Embryonic facial prominence (tissue), 1 donor: ENCODE results near the gene SIGLEC1.

Experiments
- DNase-seq: peaks from one replicate; pipeline ENCODE4 v3.0.0-alpha.2; 2016; ENCODE audit errors: extremely low spot score

The SIGLEC1 gene

DNA sequence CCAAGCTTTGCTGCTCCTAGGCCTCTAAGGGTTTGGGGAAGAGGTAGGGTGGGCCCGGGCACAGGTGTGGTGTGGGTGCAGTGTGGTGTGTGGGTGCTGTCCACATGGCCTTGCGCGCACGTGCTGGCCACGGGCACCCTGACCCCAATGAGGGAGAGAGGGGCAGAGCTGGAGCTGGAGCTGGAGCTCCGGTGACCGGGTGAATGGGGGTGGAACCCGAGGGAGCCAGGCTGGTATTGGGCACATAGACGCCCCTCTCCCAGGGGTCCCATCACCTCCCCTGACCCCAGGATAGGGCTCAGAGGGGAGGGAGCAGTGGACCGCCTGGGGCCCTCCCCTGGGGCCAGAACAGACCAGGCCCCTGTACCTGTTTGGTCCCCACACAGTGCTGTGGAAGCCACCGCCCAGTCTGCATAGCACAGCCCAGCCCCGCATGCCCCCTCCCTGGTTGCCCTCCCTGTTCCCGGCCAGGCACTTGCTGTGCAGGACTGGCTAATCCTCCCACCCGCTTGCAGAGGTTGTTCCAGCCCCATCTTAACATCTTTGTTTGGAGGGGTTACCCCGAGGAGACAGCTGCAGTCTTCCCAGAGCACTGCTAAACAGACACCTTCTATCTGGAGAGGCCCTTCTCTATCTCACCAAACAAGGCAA is 31.6 kb downstream of the SIGLEC1 start:
- DNase-seq = no peak

DNA sequence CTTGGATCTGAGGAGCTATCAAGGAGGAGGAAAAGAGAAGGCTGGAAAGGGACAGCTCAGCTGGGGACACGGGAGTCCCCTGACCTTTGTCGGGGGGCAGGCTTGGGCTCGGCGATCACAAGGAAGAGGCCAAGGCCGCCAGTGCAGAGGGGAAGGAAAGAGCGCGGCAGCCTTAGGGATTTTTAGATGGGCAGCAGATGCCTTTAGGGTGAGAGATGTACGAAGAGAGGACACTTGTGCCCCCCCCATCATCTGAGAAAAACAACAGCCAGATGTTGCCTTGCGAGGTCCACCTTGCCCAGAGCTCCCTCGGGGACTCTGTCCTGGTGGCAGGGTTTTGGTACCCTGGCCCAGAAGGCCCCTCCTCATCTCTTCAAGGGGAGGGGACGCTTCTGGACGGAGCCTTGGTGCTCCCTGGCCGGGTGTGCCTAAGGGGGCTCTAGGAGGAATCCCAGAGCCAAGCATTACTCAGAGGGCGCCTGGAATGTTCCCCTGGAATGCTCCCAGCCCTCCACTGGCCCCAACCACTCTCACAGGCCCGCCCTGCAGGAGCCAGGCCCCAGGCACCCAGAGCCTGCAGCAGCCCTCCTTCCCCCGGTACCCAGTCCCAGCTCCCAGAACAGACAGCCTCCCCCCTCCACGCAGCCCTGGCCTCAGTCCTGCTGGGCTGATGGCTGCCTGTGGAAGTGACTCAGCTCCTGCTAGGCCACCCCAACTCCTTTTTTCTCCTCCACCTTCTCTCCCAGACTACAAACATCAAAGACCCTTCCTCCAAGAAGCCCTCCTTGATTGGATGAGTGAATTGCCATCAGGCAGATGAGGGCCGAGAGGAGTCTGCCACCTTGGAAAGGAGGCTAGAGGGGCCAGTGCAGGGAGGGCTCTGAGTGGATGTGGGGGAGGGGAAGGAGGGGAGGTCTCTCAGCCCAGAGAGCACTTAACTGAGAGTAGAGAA is 32.4 kb downstream of the SIGLEC1 start:
- no peak for DNase-seq

DNA sequence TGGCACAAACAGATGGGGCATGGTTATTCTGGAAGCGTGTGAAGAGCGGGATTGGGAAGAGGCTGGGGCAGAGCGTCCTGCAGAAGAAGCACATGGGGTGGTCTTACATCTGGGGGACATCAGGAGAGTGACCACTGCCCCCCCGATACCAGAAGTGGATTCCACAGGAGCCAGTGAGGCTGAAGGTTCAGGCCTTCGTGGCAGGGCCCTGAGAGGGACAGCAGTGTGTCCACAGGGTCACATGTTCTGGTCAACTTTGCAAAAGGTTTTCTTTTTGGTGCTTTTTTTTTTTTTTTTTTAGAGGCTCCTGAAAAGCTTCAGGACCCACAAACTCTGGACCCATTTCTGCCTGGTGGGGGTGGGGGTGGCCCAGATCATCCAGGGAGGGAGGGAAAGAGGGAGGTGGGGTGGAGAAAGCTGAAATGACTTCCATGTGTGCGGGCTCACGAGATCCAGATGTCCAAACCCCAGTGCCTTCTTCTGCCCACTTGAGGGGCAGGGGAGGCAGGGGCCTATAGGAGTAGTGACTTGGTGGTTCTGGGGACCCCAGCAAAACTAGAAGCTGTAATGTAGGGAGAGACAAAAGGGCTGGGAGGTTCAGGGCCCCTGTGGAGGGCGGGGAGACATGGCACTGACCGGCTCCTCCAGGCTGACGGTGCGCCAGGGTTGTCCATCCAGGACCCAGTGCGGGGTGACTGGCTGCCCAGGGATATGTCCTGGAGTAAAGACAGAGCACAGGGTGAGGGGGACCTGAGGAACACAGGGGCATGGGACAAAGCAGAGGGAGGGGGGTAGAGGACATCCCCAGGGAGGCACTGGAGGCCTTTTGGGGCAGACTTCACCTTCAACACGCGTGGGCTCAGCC is 33.3 kb downstream of the SIGLEC1 start:
- DNase-seq = no peak

DNA sequence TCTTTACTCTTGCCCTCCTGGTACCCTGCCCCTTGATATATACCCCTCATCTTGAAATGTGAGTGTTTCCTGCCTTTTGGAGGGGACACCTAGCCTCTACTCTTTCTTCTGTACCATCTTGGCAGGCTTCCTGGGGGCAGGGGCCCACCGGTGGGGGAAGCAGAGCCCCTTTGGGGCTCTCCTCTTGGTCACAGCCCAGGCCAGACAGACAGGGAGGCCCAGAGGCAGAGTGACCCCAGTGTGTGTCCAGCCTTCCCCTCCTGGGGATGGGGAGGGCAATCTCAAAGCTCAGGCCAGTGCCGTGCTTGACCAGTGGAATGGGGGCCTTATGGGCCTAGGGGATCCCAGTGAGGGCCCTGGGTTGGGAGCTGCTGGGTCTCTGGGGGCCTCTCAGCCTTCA is 34.2 kb downstream of the SIGLEC1 start:
- DNase-seq = no peak

DNA sequence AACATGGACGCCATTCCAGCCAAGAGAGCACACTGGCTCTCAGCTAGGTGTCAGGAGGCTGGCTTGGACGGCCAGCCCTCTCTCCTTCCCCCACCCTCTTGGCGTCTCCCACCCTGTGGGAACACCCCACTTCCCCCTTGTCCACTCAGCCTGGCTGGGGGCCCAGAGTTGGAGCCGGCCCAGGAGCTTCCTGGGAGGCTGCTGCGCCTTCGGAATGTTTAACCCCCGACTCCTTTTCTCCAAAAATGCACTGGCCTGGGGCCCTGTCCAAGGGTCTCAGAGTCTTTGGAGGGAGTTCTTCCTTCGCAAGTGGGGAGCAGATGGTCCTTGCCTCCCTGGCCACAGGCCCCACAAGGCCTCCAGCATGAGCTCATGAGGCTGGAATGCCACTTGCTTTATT is 34.7 kb downstream of the SIGLEC1 start:
- DNase-seq = no peak

DNA sequence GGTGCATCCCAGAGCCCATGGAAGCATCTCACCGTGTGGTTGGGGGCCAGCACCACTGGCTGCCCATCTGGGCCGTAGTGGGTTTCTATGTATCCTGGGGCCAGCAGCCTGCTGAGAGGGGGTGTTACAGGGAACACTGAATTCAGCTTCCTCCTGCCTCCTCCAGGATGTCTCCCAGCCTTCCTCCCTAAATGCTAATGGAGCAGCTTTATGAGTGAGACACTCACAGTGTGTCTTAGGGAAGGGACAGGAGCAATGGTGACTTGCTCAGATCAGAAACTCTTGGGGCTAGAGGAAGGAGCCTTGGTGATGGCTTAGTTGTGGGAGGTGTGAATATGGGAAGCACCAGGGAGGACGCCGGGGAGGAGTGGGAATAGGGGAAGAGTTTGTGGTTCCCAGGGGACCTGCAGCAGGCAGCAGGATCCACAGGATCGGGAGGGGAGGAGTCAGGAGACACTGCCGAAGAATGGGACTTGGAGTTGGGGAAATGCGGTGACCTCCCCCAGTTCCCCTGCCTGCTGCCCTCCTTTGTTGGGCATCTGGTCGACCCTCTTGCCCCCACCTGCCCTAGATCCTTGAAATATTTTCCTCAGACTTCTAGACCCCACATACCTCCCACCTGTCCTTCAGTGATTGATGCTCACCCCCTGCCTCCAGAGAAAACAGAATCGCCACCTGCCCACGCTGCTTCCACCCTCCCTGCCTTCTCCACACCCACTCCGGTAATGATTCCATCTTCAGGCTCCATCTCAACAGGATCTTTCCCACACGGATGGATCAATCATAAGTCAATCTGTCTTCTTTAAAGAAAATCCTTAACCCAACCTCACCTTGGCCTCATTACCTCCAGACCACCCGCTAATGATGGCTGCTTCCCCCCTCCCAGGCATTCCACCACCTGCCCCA is 37.2 kb downstream of the SIGLEC1 start:
- DNase-seq = no peak

DNA sequence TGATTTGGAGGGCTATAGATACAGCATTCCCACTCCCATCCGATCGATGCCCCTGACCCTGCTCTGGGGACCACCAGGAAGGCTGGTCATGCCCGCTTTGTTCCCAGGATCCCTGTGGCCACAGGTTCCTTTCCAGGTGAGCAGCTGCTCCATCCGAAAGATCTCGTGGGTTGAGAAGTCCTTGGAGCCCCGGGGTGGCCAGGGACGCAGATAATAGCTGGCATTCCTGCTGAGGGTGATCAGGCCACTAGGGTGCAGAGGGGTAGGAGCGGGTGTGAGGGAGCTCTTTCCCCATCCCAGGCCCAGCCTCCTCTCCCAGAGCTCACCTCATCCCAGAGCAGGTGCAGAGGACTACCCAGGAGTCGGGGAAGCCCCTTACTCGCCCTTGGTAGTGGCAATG is 38.0 kb downstream of the SIGLEC1 start:
- DNase-seq = no peak

DNA sequence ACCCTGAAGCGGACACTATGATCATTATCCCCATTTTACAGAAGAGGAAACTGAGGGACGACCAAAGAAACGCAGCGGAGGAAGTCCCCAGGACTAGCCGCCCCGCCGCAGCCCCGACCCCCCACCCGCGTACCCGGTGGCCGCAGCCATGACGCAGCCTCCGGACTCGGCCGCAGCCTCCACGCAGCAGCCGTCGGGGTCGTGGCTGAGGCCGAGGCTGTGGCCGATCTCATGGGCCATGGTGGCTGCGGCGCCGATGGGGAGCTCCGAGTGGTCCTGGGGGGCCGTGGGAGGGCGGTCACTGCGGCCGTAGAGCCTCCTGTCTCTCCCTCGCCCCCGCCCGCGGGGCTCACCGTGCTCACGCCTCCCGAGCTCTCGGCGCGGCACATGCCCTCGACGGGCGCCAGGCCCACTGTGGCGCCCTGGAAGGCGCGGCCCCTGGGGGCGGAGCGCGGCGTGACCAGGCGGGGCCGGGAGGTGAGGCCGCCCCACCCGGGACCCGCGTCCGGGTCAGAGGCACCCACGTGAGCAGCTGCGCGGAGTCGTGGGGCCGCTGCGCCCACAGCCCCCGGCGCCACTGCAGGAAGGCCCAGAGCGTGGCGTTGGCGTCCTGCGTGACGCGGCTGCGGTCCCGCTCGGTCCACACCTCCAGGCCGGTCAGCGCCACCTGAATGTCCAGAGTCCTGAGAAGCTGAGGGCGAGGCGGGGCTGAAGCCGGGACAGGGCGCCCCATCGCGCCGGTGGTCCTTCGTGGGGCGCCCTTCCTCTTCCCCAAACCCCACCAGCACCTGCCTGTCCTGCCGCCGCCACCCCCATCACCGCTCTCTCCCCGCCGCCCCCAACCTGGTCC is 39.0 kb downstream of the SIGLEC1 start:
- no peak for DNase-seq

DNA sequence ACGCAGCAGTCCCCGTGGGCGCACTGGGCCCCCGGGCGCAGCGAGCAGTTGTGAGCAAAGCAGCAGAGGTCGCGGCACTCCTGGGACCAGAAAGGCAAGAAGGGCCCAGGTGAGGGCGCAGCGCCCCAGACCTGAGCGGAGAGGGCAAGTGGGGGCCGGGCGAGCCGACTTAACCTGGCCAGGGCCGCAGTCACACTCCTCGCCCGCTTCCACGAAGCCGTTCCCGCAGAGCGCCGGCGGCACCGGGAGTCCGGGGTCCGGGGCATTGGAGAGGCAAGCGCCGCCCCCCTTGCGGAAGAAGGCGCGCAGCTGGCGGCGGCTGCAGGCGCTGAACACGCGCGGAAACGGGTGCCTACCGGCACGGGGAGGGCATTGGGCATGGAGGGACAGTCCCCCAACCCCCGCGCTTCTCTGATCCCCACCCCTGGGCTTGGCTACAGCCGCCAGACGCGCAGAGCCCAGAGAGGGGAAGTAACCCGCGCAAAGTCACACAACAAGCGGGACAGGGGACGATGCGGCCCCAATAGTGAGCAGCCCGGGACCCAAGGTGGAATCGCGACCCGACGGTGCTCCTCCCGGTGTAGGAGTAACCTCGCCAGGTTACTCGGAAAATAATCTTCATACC is 39.7 kb downstream of the SIGLEC1 start:
- DNase-seq = no peak

DNA sequence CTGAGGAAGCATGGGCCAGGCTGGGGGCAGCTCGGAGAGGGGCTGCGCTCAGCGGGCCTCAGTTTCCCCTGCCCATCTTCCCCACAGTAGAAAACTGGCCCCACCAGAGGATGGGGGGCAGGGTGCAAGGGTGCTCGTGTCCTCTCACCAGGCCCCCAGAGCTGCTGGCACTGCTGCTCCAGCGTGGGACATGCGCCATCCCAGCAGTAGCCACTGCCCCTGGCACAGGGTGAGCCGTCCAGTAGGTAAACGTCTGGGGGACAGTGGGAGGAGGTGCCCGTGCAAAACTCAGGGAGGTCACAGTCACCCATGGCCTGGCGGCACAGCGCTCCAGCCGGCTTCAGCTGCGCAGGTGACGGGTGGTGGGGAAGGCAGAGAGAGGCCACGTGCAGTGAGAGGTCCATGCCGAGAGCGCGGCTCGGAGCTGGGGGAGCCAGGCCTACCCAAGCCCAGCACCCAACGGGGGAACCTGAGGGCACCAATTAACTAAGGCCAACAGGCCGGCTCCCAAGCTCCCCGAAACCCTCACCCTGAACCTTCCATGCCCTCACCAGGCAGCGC is 40.3 kb downstream of the SIGLEC1 start:
- no peak for DNase-seq

DNA sequence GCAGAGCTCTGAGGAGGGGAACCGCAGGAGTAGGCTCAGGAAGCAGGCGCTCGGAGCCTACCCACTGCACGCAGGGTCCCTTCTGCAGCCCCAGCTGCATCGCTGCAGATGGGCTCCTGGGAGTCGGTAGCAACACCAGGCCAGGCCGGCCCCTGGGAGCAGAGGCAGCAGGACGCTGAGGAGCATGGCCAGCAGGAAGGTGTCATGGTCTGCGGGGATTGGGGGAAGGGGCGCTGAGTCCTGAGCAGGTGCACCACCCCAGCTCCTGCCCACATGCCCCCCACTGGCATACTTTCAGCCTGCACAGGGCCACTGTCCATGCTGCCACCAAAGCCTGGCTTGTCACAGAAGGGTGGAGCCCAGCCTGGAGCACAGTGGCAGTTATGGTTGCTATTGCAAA is 41.5 kb downstream of the SIGLEC1 start:
- DNase-seq = no peak

DNA sequence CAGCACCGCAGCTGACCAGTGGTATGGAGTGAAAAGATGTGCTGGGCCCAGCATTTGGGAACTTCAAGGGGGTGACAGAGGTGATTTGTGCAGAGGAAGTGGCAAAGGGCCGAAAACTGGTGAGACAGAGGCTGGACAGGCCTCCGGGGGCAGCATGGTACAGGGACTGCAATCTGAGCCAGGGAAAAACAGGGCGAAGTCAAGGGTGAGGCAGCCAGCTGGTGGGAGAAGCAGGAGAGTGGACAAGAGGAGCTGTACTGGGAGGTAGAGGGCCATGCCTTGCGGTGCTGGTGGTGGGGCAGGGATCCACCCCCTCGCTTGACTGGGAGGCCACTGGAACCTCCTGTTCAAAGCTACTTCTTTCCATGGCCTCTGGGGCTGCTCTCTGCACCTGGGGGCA is 41.9 kb downstream of the SIGLEC1 start:
- no peak for DNase-seq

DNA sequence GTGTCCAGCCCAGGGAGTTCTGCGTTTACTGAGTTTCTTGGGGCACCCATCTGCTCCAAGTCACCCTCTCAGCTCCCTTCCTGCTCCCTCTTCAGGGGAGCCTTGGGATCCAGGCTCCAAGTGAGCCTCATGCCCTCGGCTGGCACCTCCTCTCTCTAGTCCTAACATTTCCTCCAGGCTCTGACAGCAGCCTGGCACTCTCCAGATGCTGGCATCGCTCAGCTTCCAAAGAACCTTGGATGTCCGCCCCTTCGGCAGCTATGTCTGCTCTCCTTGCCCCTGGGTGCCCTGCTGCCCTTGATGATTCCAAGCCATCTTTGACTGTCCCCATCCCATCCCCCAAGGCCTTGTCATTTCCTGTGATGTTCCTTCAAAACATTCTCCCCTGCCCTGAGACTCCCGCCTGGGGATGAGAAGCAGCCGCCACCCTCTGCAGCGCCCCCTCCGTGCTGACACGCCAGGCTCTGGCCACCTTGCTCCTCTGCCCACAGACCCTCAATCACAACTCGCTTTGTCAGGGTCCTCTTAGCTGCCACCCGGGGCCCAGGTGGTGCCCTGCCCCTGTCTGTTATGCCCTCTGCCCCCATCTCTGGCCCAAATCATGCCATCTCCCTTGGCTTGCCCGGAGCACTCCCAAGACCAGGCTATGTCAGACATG is 42.6 kb downstream of the SIGLEC1 start:
- DNase-seq = no peak

DNA sequence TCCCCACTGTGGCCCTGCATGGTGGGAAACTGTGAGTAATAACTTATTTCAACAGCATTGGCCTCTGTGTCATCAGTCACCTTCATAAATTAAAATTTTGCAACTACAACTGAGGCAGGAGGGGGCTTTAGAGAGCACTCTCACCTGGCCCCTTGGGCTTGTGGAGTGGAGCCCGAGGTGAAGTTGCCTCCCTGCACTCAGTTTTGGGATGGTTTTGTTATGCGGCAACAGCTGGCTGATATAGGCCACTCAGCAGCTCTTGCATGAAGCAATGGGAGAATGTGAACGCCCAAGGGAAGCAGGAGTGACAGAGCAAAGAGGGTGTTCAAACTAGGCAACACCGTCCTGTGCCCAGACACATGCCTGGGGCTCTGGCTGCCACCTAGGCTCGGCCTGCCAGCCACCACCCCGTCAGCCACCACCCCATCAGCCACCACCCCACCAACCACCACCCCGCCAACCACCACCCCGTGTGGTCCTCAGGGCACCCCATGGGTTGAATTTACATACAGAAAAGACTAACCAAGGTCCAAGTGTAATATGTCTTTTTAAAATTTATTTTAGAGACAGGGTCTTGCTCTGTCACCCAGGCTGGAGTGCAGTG is 44.9 kb downstream of the SIGLEC1 start:
- no peak for DNase-seq

DNA sequence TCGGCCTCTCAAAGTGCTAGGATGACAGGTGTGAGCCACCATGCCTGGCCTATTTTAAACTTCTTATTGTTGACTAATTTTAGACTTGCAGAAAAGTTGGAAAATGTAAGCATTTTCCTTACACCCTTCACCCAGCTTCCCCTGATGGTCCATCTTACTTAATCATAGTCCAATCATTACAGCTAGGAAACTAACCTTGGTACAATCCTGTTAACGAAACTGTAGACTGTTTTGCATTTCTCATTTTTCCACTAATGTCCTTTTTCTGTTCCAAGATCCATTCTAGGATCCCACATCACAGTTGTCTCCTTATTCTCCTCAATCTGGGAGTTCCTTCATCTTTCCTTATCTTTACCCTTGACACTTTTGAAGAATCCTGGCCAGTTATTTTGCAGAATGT is 48.5 kb downstream of the SIGLEC1 start:
- no peak for DNase-seq

DNA sequence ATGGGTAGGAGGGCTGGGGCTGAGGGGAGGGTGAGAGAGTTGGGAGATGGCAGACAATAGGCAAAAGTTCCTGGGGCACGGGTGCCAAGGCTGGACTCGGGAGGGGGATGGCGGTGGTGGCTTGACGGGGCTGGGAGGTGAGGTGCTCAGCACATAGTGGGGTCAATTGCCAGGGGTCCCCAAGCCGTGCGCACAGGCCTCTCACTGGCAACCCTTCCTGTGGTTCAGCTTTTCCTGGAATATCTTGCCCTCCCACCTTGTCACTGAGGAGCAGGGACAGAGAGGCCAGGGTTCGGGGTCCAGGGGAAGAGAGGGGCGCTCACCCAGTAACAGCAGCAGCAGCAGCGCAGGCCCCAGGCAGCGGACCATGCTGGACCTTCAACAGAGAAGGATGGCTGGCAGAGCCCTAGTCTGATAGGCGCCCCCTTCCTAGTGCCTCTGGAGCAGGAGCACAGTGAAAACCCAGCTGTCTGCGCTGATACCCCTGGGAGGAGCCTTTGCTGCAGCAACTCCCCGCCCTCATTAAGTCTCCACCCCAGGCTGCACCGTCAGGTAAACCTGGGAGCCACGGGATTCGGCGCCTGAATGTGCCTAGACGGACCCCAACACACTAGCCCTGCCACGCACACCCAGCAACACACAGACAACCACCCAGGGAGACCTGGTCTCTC is 49.2 kb downstream of the SIGLEC1 start, which contains the start of gene GFRA4:
Gene GFRA4, minus strand, starts transcription at position 369 of the 671 bp plus-strand sequence. Its CDS starts 0 bp downstream, at position 369.
- no peak for DNase-seq
